G401 (cell line): ENCODE measurements around the gene SURF2. TPM values are rescaled to one million over a fixed set of nuclear protein-coding genes. Genes with fewer than 3 reads are reported as not detected.
"Not testable (repeated sequence)": the region's sequence is repeated elsewhere in the genome, so short reads cannot be mapped to it uniquely, and the experiment has no call there.

Source experiments
- DNase-seq: peaks from one replicate; pipeline ENCODE4 v3.0.0-alpha.2; 2015; ENCODE audit warnings: low spot score
- in situ Hi-C: cut with HindIII; loops from 2 replicates; pipeline ENCODE4 v1.10.0; 2016; ENCODE audit warnings: low sequenced_read_pairs, mixed read lengths
- total RNA-seq: library from RNA; depleted of rRNA; stranded (reverse); fragments of >200 nt; shearing (Covaris generic); gene quantifications from 2 replicates; pipeline ENCODE4 v1.2.3, GENCODE V29; 2014

Gene SURF2
- total RNA-seq, 1 experiment from 2014 or later: 47.5 TPM

- no peak for DNase-seq
- in situ Hi-C loops: no loop called here
These were observed 22.2 kb upstream of the SURF2 start for GRCh38 chr9:133334161-133334560.

- in situ Hi-C loops: not testable (repeated sequence)
These were observed 21.5 kb upstream of the SURF2 start for GRCh38 chr9:133334888-133335287.

GRCh38 chr9:133335924-133336811 is 20.2 kb upstream of the SURF2 start, which contains the start of gene SURF6:
SURF6 (minus strand) TSS chr9:133336188; CDS start chr9:133336132, 56 bp downstream.
- in situ Hi-C loops: no loop called here
- peak; percentile 89 for DNase-seq

More at GRCh38 chr9:133334888-133335287, 21.5 kb upstream of the SURF2 start:
- not testable (repeated sequence) for DNase-seq

- in situ Hi-C loops: no loop called here
- DNase-seq: no peak
These were observed 16.7 kb upstream of the SURF2 start for GRCh38 chr9:133339641-133340040.

GRCh38 chr9:133340256-133340655 is 16.1 kb upstream of the SURF2 start:
- in situ Hi-C loops: no loop called here
- DNase-seq: no peak

- DNase-seq: no peak
- in situ Hi-C loops: no loop called here
These were observed 15.4 kb upstream of the SURF2 start for GRCh38 chr9:133340916-133341315.

GRCh38 chr9:133341369-133342068 is 14.8 kb upstream of the SURF2 start:
- in situ Hi-C loops: no loop called here
- no peak for DNase-seq

GRCh38 chr9:133342069-133342406 is 14.3 kb upstream of the SURF2 start:
- no peak for DNase-seq
- in situ Hi-C loops: no loop called here

GRCh38 chr9:133342570-133342969 is 13.8 kb upstream of the SURF2 start:
- DNase-seq: no peak
- in situ Hi-C loops: no loop called here

- in situ Hi-C loops: no loop called here
- DNase-seq: no peak
These were observed 12.3 kb upstream of the SURF2 start for GRCh38 chr9:133344071-133344470.

- in situ Hi-C loops: no loop called here
- no peak for DNase-seq
These were observed 11.4 kb upstream of the SURF2 start for GRCh38 chr9:133344979-133345378.

GRCh38 chr9:133345596-133345995 is 10.8 kb upstream of the SURF2 start:
- no peak for DNase-seq
- in situ Hi-C loops: no loop called here

GRCh38 chr9:133346021-133346785 is 10.1 kb upstream of the SURF2 start:
- in situ Hi-C loops: no loop called here
- no peak for DNase-seq

- in situ Hi-C loops: no loop called here
These were observed 8.8 kb upstream of the SURF2 start for GRCh38 chr9:133347515-133347984.

GRCh38 chr9:133347985-133348717 is 8.2 kb upstream of the SURF2 start, which contains the start of the genes MED22 and RPL7A:
MED22 (minus strand) TSS chr9:133348131; CDS start chr9:133346662, 1,469 bp downstream.
RPL7A (plus strand) TSS chr9:133348218; CDS start chr9:133348244, 26 bp downstream.
- DNase-seq: peak; percentile 97
- in situ Hi-C loops: no loop called here

More at GRCh38 chr9:133347515-133347984, 8.8 kb upstream of the SURF2 start:
- DNase-seq: no peak

GRCh38 chr9:133348718-133349573 is 7.4 kb upstream of the SURF2 start:
- in situ Hi-C loops: no loop called here
- no peak for DNase-seq

GRCh38 chr9:133349965-133350616 is 6.3 kb upstream of the SURF2 start:
- DNase-seq: no peak
- in situ Hi-C loops: no loop called here
